A549 (cell line): ENCODE data around the gene POPDC3. TPM values are rescaled to one million over a fixed set of nuclear protein-coding genes. Genes with fewer than 3 reads are reported as not detected.

Experiments
- ATAC-seq, 2 experiments: fragments of 200-7000 bp in 1 of 2; fragments of >200 bp in 1 of 2; cut with Nextera tagmentation in 1 of 2; cut with Tn5 transposase in 1 of 2; 3 replicates each; pipeline versions ENCODE4 v1.8.0 to v1.9.1; 2018 to 2020; ENCODE audit warnings: mild to moderate bottlenecking in 1 of 2, moderate library complexity in 1 of 2
- CTCF ChIA-PET: fragments of 300-600 bp; sonication (Branson Sonifier 250); formaldehyde crosslinking; extraction: SDS; loops from one replicate; lab custom pipeline; 2021; ENCODE audit warnings: antibody characterized with exemption, inconsistent platforms; lab: Yijun Ruan, JAX
- POLR2A ChIA-PET: fragments of 350-600 bp; formaldehyde crosslinking; extraction: SDS; loops from one replicate; lab custom pipeline; 2021; ENCODE audit warnings: antibody characterized with exemption, inconsistent platforms; lab: Yijun Ruan, JAX
- DNase-seq, 2 experiments: peaks; one replicate each; pipeline versions ENCODE4 v3.0.0 to v3.0.0-alpha.2; 2011 to 2016; ENCODE audit warnings: low read depth in 1 of 2, low spot score in 1 of 2
- FAIRE-seq: peaks from 2 replicates; lab custom pipeline; 2011; peaks lifted over from hg19 to GRCh38; lab: Jason Lieb, UNC
- H3K27ac ChIP-seq, 2 experiments: fragments of >200 bp; sonication (Bioruptor Twin); formaldehyde crosslinking; 3 replicates each; pipeline ENCODE4 v1.5.1; 2016 to 2017
- H3K4me1 ChIP-seq: fragments of >200 bp; sonication (Bioruptor Twin); formaldehyde crosslinking; 3 replicates; pipeline ENCODE4 v1.6.1; 2016
- H3K4me2 ChIP-seq: fragments of >200 bp; sonication (Bioruptor Twin); formaldehyde crosslinking; 3 replicates; pipeline ENCODE4 v1.6.1; 2016
- H3K4me3 ChIP-seq: fragments of >200 bp; sonication (Bioruptor Twin); formaldehyde crosslinking; 3 replicates; pipeline ENCODE4 v1.5.1; 2016
- H3K9me3 ChIP-seq: fragments of >200 bp; sonication (Bioruptor Twin); formaldehyde crosslinking; 3 replicates; pipeline ENCODE4 v1.6.1; 2016
- ATOH8 ChIP-seq: fragments of 250-450 bp; sonication (Bioruptor Pico); IDR thresholded peaks from 2 replicates; pipeline ENCODE4 v1.5.0; 2020; ENCODE audit warnings: low read depth, mild to moderate bottlenecking, moderate library complexity
- CBX2 ChIP-seq: fragments of 200-600 bp; sonication (generic); IDR thresholded peaks from 2 replicates; pipeline ENCODE4 v1.6.1; 2016; ENCODE audit warnings: low read depth, mild to moderate bottlenecking, borderline replicate concordance
- E2F6 ChIP-seq: IDR thresholded peaks from 2 replicates; pipeline ENCODE4 v1.6.1; 2012; ENCODE audit warnings: low read depth, borderline replicate concordance
- EHMT2 ChIP-seq: fragments of 200-600 bp; sonication (generic); IDR thresholded peaks from 2 replicates; pipeline ENCODE4 v1.6.1; 2016; ENCODE audit warnings: antibody characterized with exemption, low read depth, mild to moderate bottlenecking, moderate library complexity
- ELK1 ChIP-seq: fragments of 150-350 bp; IDR thresholded peaks from 2 replicates; pipeline ENCODE4 v1.6.1; 2014; ENCODE audit warnings: low read depth, mild to moderate bottlenecking, low read length
- HES2 ChIP-seq: fragments of >200 bp; sonication (Bioruptor Twin); formaldehyde crosslinking; IDR thresholded peaks from 2 replicates; pipeline ENCODE4 v1.6.1; 2016
- HOXA7 ChIP-seq: fragments of 250-450 bp; sonication (Bioruptor Pico); IDR thresholded peaks from 2 replicates; pipeline ENCODE4 v1.5.0; 2020; ENCODE audit warnings: mild to moderate bottlenecking, moderate library complexity
- JUN ChIP-seq, 2 experiments: fragments of >200 bp; sonication (Bioruptor Twin); formaldehyde crosslinking; IDR thresholded peaks; 2 replicates in 1 of 2; 3 replicates in 1 of 2; pipeline ENCODE4 v1.6.1; 2016 to 2017
- JUNB ChIP-seq: fragments of >200 bp; sonication (Bioruptor Twin); formaldehyde crosslinking; IDR thresholded peaks from 2 replicates; pipeline ENCODE4 v1.6.1; 2016
- KDM1A ChIP-seq: fragments of 200-600 bp; sonication (generic); IDR thresholded peaks from 2 replicates; pipeline ENCODE4 v1.6.1; 2016; ENCODE audit warnings: low read depth, mild to moderate bottlenecking
- NPAS2 ChIP-seq: fragments of 250-450 bp; sonication (Bioruptor Pico); IDR thresholded peaks from 2 replicates; pipeline ENCODE4 v1.8.0; 2022; ENCODE audit warnings: mild to moderate bottlenecking, moderate library complexity, borderline replicate concordance
- NR3C1 ChIP-seq: fragments of >200 bp; sonication (Bioruptor Twin); formaldehyde crosslinking; IDR thresholded peaks from 3 replicates; pipeline ENCODE4 v1.6.1; 2017
- POLR2A ChIP-seq: IDR thresholded peaks from 2 replicates; pipeline ENCODE4 v1.6.1; 2012; ENCODE audit warnings: mild to moderate bottlenecking, low read length
- POLR2AphosphoS2 ChIP-seq: conservative IDR thresholded peaks from 2 replicates; pipeline ENCODE4 v1.6.1; 2012; ENCODE audit warnings: low read length, improper control_type of control experiment, inconsistent platforms
- RAD21 ChIP-seq, 2 experiments: fragments of >200 bp in 1 of 2; sonication (Bioruptor Twin) in 1 of 2; formaldehyde crosslinking in 1 of 2; IDR thresholded peaks in 1 of 2; conservative IDR thresholded peaks in 1 of 2; 2 replicates in 1 of 2; 3 replicates in 1 of 2; pipeline ENCODE4 v1.6.1; 2012 to 2018; ENCODE audit warnings: inconsistent platforms in 1 of 2
- RNF2 ChIP-seq: fragments of 200-600 bp; sonication (generic); IDR thresholded peaks from 2 replicates; pipeline ENCODE4 v1.6.1; 2016; ENCODE audit warnings: low read depth, mild to moderate bottlenecking, antibody characterized with exemption, moderate library complexity, borderline replicate concordance
- USF2 ChIP-seq: fragments of 450-650 bp; IDR thresholded peaks from 2 replicates; pipeline ENCODE4 v1.6.1; 2014; ENCODE audit warnings: antibody characterized with exemption
- WGBS: methylation state at CpG from one replicate; pipeline ENCODE4 v1.1.6; 2017; ENCODE audit errors: missing lambda C conversion rate; 5-methylcytosine and 5-hydroxymethylcytosine counted together
- polyA plus RNA-seq, 4 experiments: library from polyadenylated mRNA; depleted of rRNA in 3 of 4; stranded (reverse); fragments of >200 nt; fragmentation: RNase III in 1 of 4; extraction: RNeasy Plus Mini Kit Qiagen cat#74134 plus additional on column Dnase treatment in 1 of 4; gene quantifications; 2 replicates in 3 of 4; 3 replicates in 1 of 4; pipeline ENCODE4 v1.2.3, GENCODE V29; 2011 to 2017

The POPDC3 gene
- polyA plus RNA-seq, 2 of the 4 experiments (the other 2 are of a cell fraction): 19.7 to 54.9 TPM

GRCh38 chr6:105194591-105194990, 14.8 kb upstream of the POPDC3 start (continued):
- no peak for TF ChIP-seq ATOH8 (CRISPR knock-in tag)

GRCh38 chr6:105194106-105194505, 14.3 kb upstream of the POPDC3 start:
- no peak for FAIRE-seq
- WGBS: 61% methylated on average over 1 of the region's 1 CpG
- no peaks in the 10 kb centered on the region for H3K4me1 ChIP-seq
- H3K4me3 ChIP-seq: no peak overlapping the region
- no peak overlapping the region for H3K4me2 ChIP-seq
- no peak overlapping the region for H3K27ac ChIP-seq
- no peak for TF ChIP-seq USF2
- TF ChIP-seq E2F6: no peak
- TF ChIP-seq JUN (IDR thresholded peaks at IDR 0.05): no peak
- no peak for TF ChIP-seq HES2
- TF ChIP-seq RAD21 (conservative IDR thresholded peaks at IDR 0.05 in 1 of 2, IDR thresholded peaks at IDR 0.05 in 1 of 2): no peak
- no peak for TF ChIP-seq CBX2
- no peak for TF ChIP-seq POLR2A
- TF ChIP-seq RNF2: no peak
- no peak for TF ChIP-seq KDM1A
- TF ChIP-seq NPAS2 (CRISPR knock-in tag): no peak
- TF ChIP-seq ELK1: no peak
- TF ChIP-seq, all 56 proteins: peak for 0
- DNase-seq (no peak), ATAC-seq (no peak)
- peaks cover 2% of the 10 kb centered on the region; the same call in 1 of the 3 replicates for H3K9me3 ChIP-seq
- ChIA-PET CTCF (no interaction called here), POLR2A (no interaction called here)

- no peak for DNase-seq
- 75% methylated on average over 1 of the region's 1 CpG for WGBS
- POLR2A ChIA-PET: no interaction called here
- H3K9me3 ChIP-seq: peaks cover 2% of the 10 kb centered on the region; the same call in 1 of the 3 replicates
- no peak overlapping the region for H3K27ac ChIP-seq
- no peak for ATAC-seq
- no peak overlapping the region for H3K4me3 ChIP-seq
- FAIRE-seq: no peak
- CTCF ChIA-PET: no interaction called here
- H3K4me1 ChIP-seq: no peaks in the 10 kb centered on the region
- TF ChIP-seq KDM1A (no peak), NR3C1 (no peak), JUN (IDR thresholded peaks at IDR 0.05) (no peak), POLR2AphosphoS2 (no peak), JUNB (no peak), HOXA7 (no peak), EHMT2 (no peak), NPAS2 (CRISPR knock-in tag) (no peak), POLR2A (no peak)
- no peak overlapping the region for H3K4me2 ChIP-seq
Observed at GRCh38 chr6:105193647-105194046, 13.8 kb upstream of the POPDC3 start.
